Measurements from ENCODE around the gene ZNF790.
"Not testable (repeated sequence)": the region's sequence is repeated elsewhere in the genome, so short reads cannot be mapped to it uniquely, and the experiment has no call there.

The ZNF790 gene

DNA sequence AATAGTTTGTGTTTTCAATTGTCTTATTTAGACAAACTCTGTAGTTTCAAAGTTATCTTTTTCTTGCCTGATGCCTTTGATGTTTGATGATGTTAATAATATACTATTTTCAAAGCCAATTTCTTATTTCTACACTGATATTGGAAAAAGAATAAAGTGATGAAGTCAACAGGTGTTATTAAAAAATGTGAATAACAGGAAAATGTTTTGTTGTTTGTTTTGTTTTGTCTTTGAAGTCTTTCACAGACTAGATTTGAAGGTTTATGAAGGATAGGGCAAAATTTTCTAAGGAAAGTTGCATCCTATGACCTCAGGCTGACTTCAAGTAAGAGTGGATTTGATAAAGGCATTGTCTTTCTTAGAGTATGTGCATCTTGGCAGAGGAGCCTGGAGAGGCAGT is 31.2 kb downstream of the ZNF790 start:
- no peak overlapping the region for H2AFZ ChIP-seq (ENCODE audit: low read depth, low read length)
- no peaks in the 10 kb centered on the region for H3K36me3 ChIP-seq (ENCODE audit: insufficient read depth, low read length)
- H3K9me3 ChIP-seq (ENCODE audit: low read length), result peaks cover 2% of the 10 kb centered on the region
- no peak overlapping the region for H3K4me3 ChIP-seq (ENCODE audit: low read length)
- no peaks in the 10 kb centered on the region for H3K27me3 ChIP-seq (ENCODE audit: insufficient read depth, low read length)
- no peaks in the 10 kb centered on the region for H3K4me1 ChIP-seq (ENCODE audit: insufficient read depth, low read length)

DNA sequence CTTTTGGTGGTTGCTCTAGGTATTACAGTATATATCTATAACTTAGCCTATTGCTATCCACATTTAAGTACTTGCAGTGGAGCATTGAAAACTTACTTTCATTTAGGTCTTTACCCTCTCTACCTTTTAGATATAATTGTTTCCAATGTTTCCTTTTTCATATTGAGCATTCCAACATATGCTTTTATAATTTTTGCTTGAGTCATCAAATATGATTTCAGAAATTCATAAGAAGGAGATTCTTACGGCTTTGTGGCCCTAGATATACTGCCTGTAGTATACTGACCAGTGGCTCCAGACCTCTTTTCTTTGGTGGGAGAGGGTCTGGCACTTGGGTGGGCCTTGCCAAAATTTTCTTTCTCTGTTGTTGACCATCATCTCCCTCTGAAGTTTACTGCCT is 32.8 kb downstream of the ZNF790 start:
- H2AFZ ChIP-seq (ENCODE audit: low read depth, low read length), result no peak overlapping the region
- no peaks in the 10 kb centered on the region for H3K27me3 ChIP-seq (ENCODE audit: insufficient read depth, low read length)
- no peaks in the 10 kb centered on the region for H3K9me3 ChIP-seq (ENCODE audit: low read length)
- no peaks in the 10 kb centered on the region for H3K36me3 ChIP-seq (ENCODE audit: insufficient read depth, low read length)
- no peak overlapping the region for H3K4me3 ChIP-seq (ENCODE audit: low read length)
- no peaks in the 10 kb centered on the region for H3K4me1 ChIP-seq (ENCODE audit: insufficient read depth, low read length)

DNA sequence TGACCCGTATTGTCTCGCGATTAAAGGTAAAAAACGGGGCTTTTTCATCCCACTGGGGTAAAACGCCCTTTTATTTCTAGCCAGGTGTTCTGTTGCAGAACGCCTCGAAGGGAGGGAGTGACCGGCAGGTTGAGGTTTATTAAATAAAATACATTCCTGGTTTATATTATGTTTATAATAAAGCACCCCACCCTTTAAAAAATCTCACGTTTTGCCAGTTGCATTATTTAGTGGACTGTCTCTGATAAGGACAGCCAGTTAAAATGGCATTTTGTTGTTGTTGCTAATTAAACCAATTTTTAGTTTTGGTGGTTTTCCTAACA is 40.4 kb downstream of the ZNF790 start:
- H3K9me3 ChIP-seq (ENCODE audit: low read length), result peaks cover 9% of the 10 kb centered on the region
- H3K4me3 ChIP-seq (ENCODE audit: low read length), result no peak overlapping the region
- H2AFZ ChIP-seq (ENCODE audit: low read depth, low read length), result no peak overlapping the region
- H3K4me1 ChIP-seq (ENCODE audit: insufficient read depth, low read length), result no peaks in the 10 kb centered on the region
- no peaks in the 10 kb centered on the region for H3K27me3 ChIP-seq (ENCODE audit: insufficient read depth, low read length)
- H3K36me3 ChIP-seq (ENCODE audit: insufficient read depth, low read length), result no peaks in the 10 kb centered on the region

DNA sequence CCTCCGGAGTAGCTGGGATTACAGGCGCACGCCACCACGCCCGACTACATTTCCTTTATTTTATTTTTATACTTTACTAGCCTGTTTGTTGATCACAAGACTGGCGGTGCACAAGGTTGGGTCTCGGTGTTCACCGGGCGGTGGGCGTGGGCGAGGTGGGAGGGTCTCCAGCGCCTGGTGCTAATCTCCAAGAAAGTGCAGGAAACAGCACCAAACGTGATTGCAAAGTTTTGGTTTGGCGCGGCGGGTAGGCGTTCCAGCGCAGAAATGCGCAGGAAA is 41.5 kb downstream of the ZNF790 start:
- no peak overlapping the region for H3K4me3 ChIP-seq (ENCODE audit: low read length)
- no peaks in the 10 kb centered on the region for H3K36me3 ChIP-seq (ENCODE audit: insufficient read depth, low read length)
- H3K9me3 ChIP-seq (ENCODE audit: low read length), result peaks cover 11% of the 10 kb centered on the region
- no peak overlapping the region for H2AFZ ChIP-seq (ENCODE audit: low read depth, low read length)
- no peaks in the 10 kb centered on the region for H3K27me3 ChIP-seq (ENCODE audit: insufficient read depth, low read length)
- H3K4me1 ChIP-seq (ENCODE audit: insufficient read depth, low read length), result no peaks in the 10 kb centered on the region

DNA sequence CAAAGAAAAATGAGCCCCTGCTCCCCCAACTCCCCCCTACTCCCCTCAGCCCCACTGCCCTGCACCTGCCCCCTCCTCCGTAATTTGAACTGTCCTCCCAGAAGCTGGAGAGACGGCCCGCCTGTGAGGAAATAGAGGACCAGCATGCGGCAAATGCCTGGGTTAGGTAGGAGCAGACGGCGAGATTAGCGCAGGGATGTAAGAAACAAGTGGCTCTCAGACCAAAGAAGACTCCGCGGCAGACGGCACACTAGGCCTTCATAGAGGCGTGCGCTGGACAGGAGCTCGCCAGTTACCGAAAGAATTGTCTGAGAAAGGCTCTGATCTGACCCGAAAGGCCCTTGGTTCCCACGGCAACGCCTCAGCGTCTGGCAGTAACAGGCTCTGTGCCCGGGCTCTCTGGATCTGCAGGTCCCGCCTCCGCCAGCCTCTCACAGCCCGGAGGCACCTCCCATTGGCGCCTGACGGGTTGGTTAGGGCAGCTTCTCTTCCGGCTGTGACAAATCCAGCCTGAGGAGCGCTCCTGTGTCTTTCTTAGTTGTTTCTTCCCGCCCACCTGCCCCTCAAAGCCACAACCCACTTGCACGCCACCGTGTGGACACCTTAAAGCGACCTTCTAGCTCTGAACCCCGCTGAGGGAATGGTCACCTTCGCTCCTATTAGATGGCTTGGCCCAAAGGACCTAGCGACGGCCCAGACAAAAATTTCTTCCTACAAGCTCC is 46.6 kb downstream of the ZNF790 start:
- H3K36me3 ChIP-seq (ENCODE audit: insufficient read depth, low read length); H2AFZ ChIP-seq (ENCODE audit: low read depth, low read length); H3K9me3 ChIP-seq (ENCODE audit: low read length); H3K4me3 ChIP-seq (ENCODE audit: low read length); H3K27me3 ChIP-seq (ENCODE audit: insufficient read depth, low read length); H3K4me1 ChIP-seq (ENCODE audit: insufficient read depth, low read length): not testable (repeated sequence)

DNA sequence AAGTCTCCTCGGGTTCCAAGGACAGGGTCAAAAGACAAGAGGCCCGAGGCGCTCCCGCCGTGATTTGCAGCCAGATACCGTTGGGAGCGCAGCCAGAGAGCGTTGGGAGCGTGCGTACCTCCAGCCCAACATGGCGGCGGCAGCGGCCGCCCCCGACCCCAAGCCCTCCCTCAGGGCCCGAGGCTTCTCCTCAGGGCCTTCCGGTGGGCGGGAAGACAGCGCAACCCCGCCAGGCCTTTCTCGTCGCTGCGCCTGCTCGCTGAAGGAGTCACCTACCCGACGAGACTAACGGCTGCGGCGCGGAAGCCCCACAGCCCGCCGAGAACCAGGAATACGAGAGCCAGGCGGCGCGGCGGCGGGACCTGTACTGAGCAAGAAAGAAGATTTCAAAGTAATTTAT is 62.4 kb downstream of the ZNF790 start:
- H3K27me3 ChIP-seq (ENCODE audit: insufficient read depth, low read length), result no peaks in the 10 kb centered on the region
- peaks cover 13% of the 10 kb centered on the region for H3K9me3 ChIP-seq (ENCODE audit: low read length)
- H3K4me1 ChIP-seq (ENCODE audit: insufficient read depth, low read length), result no peaks in the 10 kb centered on the region
- H3K4me3 ChIP-seq (ENCODE audit: low read length), result no peak overlapping the region
- peaks cover 2% of the 10 kb centered on the region for H3K36me3 ChIP-seq (ENCODE audit: insufficient read depth, low read length)
- H2AFZ ChIP-seq (ENCODE audit: low read depth, low read length), result no peak overlapping the region

DNA sequence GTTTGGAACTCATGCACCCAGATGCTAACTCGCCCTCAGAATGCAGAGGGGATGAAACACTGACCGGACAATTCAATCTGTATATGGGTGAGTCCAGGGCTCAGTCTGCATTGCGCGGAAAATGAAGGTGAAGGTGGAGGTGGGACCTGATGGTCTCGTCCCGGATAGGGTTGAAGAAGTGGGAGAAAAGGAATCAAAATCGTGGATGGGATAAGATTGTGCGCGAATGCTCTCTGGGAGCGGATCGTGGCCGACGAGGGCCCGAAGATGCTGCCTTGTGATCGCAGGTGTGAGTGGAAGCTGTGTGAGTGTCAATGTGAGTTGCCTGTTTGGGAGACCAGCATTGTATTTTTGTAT is 65.0 kb downstream of the ZNF790 start:
- Histone ChIP-seq H3K4me1 (ENCODE audit: insufficient read depth, low read length) (no peaks in the 10 kb centered on the region), H3K9me3 (ENCODE audit: low read length) (peaks cover 21% of the 10 kb centered on the region), H3K27me3 (ENCODE audit: insufficient read depth, low read length) (no peaks in the 10 kb centered on the region), H3K36me3 (ENCODE audit: insufficient read depth, low read length) (no peaks in the 10 kb centered on the region), H2AFZ (ENCODE audit: low read depth, low read length) (peak overlapping the region; percentile 53), H3K4me3 (ENCODE audit: low read length) (peak overlapping the region; percentile 79)

DNA sequence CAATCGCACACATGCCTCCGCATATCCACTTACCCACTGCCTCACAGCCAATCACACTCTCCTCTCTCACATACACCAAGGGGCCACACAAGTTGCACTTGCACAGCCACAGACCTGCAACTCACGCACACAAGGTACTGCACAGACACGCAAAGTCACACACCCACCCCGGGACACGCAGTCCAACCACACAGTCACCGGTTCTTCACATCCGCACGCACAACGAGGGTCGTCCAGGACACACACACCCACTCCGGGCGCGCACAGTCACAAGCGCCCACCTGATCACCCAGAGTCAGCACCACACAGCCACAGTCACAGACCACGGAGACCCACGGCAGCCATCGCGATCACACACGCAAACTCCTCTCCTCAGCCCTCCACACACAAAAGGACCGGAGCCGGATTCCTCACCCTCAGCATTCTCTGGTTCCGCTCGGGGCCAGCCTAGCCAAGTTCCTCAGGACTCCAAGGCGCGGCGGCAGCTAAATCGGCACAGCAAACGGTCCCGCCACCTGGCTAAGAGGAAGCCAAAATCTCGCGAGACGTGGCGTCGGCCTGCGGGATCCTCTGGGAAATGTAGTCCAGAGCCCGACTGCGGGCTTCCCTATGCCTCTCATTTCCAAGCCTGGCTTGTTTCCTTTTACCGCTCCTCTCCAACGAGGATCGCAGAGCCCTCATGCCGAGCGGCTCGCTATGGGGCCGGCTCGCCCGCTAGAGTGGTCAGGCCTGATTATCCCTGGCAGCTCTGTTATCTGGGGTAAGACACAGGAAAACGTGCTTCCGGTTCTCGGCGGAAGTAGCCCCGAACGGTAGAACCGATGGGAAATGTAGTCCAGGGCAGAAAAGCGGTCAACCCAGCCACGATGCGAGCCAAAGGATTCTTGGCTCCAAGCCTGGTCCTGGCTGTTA is 65.6 kb downstream of the ZNF790 start, which contains the start of gene ZNF850:
TSS of gene ZNF850 (minus strand) at position 497 of the 912 bp plus-strand sequence. CDS start 10,201 bp downstream, outside the sequence.
- Histone ChIP-seq H2AFZ (ENCODE audit: low read depth, low read length) (peak within 1 kb of the TSS; percentile 53), H3K36me3 (ENCODE audit: insufficient read depth, low read length) (no peaks in the 10 kb centered on the region), H3K27me3 (ENCODE audit: insufficient read depth, low read length) (no peaks in the 10 kb centered on the region), H3K4me3 (ENCODE audit: low read length) (peak within 1 kb of the TSS; percentile 79), H3K9me3 (ENCODE audit: low read length) (peaks cover 23% of the 10 kb centered on the region), H3K4me1 (ENCODE audit: insufficient read depth, low read length) (no peaks in the 10 kb centered on the region)

DNA sequence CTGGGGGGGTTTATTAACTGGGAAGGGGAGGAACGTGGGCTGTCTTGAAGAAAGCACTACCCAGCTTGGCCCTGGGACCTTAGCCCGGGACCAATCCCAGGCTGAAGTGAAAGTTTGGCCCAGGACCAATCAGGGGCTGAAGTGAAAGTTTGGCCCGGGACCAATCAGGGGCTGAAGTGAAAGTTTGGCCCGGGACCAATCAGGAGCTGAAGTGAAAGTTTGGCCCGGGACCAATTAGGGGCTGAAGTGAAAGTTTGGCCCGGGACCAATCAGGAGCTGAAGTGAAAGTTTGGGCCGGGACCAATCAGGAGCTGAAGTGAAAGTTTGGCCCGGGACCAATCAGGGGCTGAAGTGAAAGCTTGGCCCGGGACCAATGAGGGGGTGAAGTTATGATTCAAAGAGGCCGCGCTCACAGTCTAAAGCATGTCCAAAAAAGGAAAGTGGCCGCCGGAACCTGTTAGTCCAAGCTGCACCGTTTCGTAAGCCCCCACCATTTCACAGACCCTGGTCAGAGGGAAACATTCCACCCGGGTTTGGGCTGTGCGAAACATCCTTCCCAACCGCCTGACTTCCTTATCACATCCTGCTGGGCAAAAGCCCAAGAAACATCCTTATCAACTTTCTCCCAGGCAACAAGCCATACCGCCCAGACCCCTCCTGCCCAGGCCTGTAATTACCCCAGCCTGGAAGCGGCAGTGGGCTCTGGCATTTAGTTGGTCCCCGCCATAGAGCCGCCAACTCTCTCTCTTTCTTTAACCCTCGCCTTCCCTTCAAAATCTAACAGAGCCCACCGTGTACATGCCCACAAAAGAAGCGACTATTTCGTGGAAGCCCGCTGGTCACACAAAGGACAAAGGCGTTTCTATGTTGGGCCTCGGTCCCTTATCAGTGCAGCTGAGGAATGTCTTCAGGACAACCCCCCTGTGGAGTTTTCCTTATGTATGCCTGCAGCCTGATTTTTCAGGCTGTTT is 66.6 kb downstream of the ZNF790 start:
- H3K36me3 ChIP-seq (ENCODE audit: insufficient read depth, low read length), result no peaks in the 10 kb centered on the region
- peak overlapping the region; percentile 79 for H3K4me3 ChIP-seq (ENCODE audit: low read length)
- H3K27me3 ChIP-seq (ENCODE audit: insufficient read depth, low read length), result no peaks in the 10 kb centered on the region
- H2AFZ ChIP-seq (ENCODE audit: low read depth, low read length), result peak overlapping the region; percentile 53
- H3K4me1 ChIP-seq (ENCODE audit: insufficient read depth, low read length), result no peaks in the 10 kb centered on the region
- H3K9me3 ChIP-seq (ENCODE audit: low read length), result peaks cover 27% of the 10 kb centered on the region

Data from neuron (in vitro differentiated cells).